Measurements from ENCODE around the gene RAPGEF6.
A peak's percentile ranks its signal among the peaks of the same experiment; 100 is the strongest.
"Not testable (repeated sequence)": the region's sequence is repeated elsewhere in the genome, so short reads cannot be mapped to it uniquely, and the experiment has no call there.

The RAPGEF6 gene

GRCh38 chr5:131416729-131417128 is 218.3 kb downstream of the RAPGEF6 start:
- no peak for TF ChIP-seq CTCF (IDR thresholded peaks at IDR 0.05; ENCODE audit: insufficient read depth, low read depth, low read length, missing control alignments)
- DNase-seq (ENCODE audit: low read depth): peak; percentile 71
- peak overlapping the region; percentile 29; the same call in 1 of the 2 replicates for H3K4me3 ChIP-seq (ENCODE audit: low read depth, low read length)

GRCh38 chr5:131413605-131414559 is 221.1 kb downstream of the RAPGEF6 start:
- DNase-seq (ENCODE audit: low read depth): peak; percentile 78
- no peak overlapping the region for H3K4me3 ChIP-seq (ENCODE audit: low read depth, low read length)
- no peak for TF ChIP-seq CTCF (IDR thresholded peaks at IDR 0.05; ENCODE audit: insufficient read depth, low read depth, low read length, missing control alignments)

- no peak overlapping the region for H3K4me3 ChIP-seq (ENCODE audit: low read depth, low read length)
- TF ChIP-seq CTCF (IDR thresholded peaks at IDR 0.05; ENCODE audit: insufficient read depth, low read depth, low read length, missing control alignments): no peak
- DNase-seq (ENCODE audit: low read depth): no peak
Observed at GRCh38 chr5:131406975-131407638, 227.9 kb downstream of the RAPGEF6 start.

GRCh38 chr5:131406076-131406475 is 229.0 kb downstream of the RAPGEF6 start:
- H3K4me3 ChIP-seq (ENCODE audit: low read depth, low read length): no peak overlapping the region
- TF ChIP-seq CTCF (IDR thresholded peaks at IDR 0.05; ENCODE audit: insufficient read depth, low read depth, low read length, missing control alignments): no peak
- no peak for DNase-seq (ENCODE audit: low read depth)

GRCh38 chr5:131405674-131406073 is 229.4 kb downstream of the RAPGEF6 start:
- no peak for DNase-seq (ENCODE audit: low read depth)
- no peak overlapping the region for H3K4me3 ChIP-seq (ENCODE audit: low read depth, low read length)
- no peak for TF ChIP-seq CTCF (IDR thresholded peaks at IDR 0.05; ENCODE audit: insufficient read depth, low read depth, low read length, missing control alignments)

- H3K4me3 ChIP-seq (ENCODE audit: low read depth, low read length): no peak overlapping the region
- TF ChIP-seq CTCF (IDR thresholded peaks at IDR 0.05; ENCODE audit: insufficient read depth, low read depth, low read length, missing control alignments): no peak
- no peak for DNase-seq (ENCODE audit: low read depth)
Observed at GRCh38 chr5:131400585-131400984, 234.4 kb downstream of the RAPGEF6 start.

- not testable (repeated sequence) for H3K4me3 ChIP-seq (ENCODE audit: low read depth, low read length); DNase-seq (ENCODE audit: low read depth)
Observed at GRCh38 chr5:131399007-131399406, 236.0 kb downstream of the RAPGEF6 start.
